K562 (cell line): ENCODE results near the gene POLA1. TPM values are rescaled to one million over a fixed set of nuclear protein-coding genes. Genes with fewer than 3 reads are reported as not detected.
A peak's percentile ranks its signal among the peaks of the same experiment; 100 is the strongest.

Experiments
- ARID1B ChIP-seq: fragments of 450-650 bp; IDR thresholded peaks from 2 replicates; pipeline ENCODE4 v1.6.1; 2016; ENCODE audit warnings: antibody characterized with exemption, mild to moderate bottlenecking, inconsistent platforms
- CBX3 ChIP-seq, 2 experiments: IDR thresholded peaks; 1 replicate in 1 of 2; 2 replicates in 1 of 2; pipeline ENCODE4 v1.6.1; 2012; ENCODE audit warnings: inconsistent platforms in 2 of 2, low read length in 2 of 2, borderline replicate concordance in 1 of 2, control low read depth in 1 of 2
- E2F4 ChIP-seq: sonication (generic); formaldehyde crosslinking; IDR thresholded peaks from 2 replicates; pipeline ENCODE4 v1.8.0; 2022; ENCODE audit warnings: mild to moderate bottlenecking, low read depth, missing genetic modification reagents
- EGR1 ChIP-seq: fragments of 450-650 bp; conservative IDR thresholded peaks from 2 replicates; pipeline ENCODE4 v1.6.1; 2017; ENCODE audit warnings: mild to moderate bottlenecking
- GTF2E2 ChIP-seq: fragments of 200-800 bp; sonication (Bioruptor generic); IDR thresholded peaks from 2 replicates; pipeline ENCODE4 v1.6.1; 2016; ENCODE audit warnings: missing genetic modification characterization, missing compliant biosample characterization
- HCFC1 ChIP-seq: IDR thresholded peaks from 2 replicates; pipeline ENCODE4 v1.6.1; 2012; ENCODE audit warnings: low read depth, low read length, improper control_type of control experiment
- HNRNPUL1 ChIP-seq: fragments of 200-400 bp; formaldehyde crosslinking; IDR thresholded peaks from 2 replicates; pipeline ENCODE4 v1.6.1; 2017; ENCODE audit warnings: low read length
- POLR2AphosphoS2 ChIP-seq: IDR thresholded peaks from 2 replicates; pipeline ENCODE4 v1.6.1; 2012; ENCODE audit warnings: low read length, improper control_type of control experiment
- SOX6 ChIP-seq: fragments of 450-650 bp; IDR thresholded peaks from 2 replicates; pipeline ENCODE4 v1.6.1; 2014; ENCODE audit warnings: mild to moderate bottlenecking
- SRSF3 ChIP-seq: fragments of 200-400 bp; formaldehyde crosslinking; IDR thresholded peaks from 2 replicates; pipeline ENCODE4 v1.6.1; 2016; ENCODE audit warnings: mild to moderate bottlenecking, low read length, moderate library complexity; ENCODE audit not compliant: insufficient read depth
- ZBTB40 ChIP-seq, 2 experiments: fragments of 450-650 bp in 1 of 2; sonication (generic) in 1 of 2; formaldehyde crosslinking in 1 of 2; IDR thresholded peaks; 2 replicates each; pipeline versions ENCODE4 v1.7.1 to v1.9.0; 2016 to 2022; ENCODE audit warnings: inconsistent platforms in 1 of 2, mild to moderate bottlenecking in 1 of 2, missing genetic modification reagents in 1 of 2
- ZFP91 ChIP-seq: sonication (generic); formaldehyde crosslinking; IDR thresholded peaks from 2 replicates; pipeline ENCODE4 v1.8.0; 2022; ENCODE audit warnings: mild to moderate bottlenecking, missing genetic modification reagents
- ZNF146 ChIP-seq: IDR thresholded peaks from one replicate; pipeline ENCODE4 v1.6.1; 2018; ENCODE audit warnings: missing compliant biosample characterization; ENCODE audit not compliant: unreplicated experiment
- ZNF280B ChIP-seq: fragments of 250-450 bp; sonication (Bioruptor Pico); IDR thresholded peaks from 2 replicates; pipeline ENCODE4 v1.5.1; 2021; ENCODE audit warnings: mild to moderate bottlenecking
- ZNF445 ChIP-seq: fragments of 250-450 bp; sonication (Bioruptor Pico); IDR thresholded peaks from 2 replicates; pipeline ENCODE4 v1.4.0; 2020; ENCODE audit warnings: low read depth, mild to moderate bottlenecking, moderate library complexity
- polyA plus RNA-seq, 8 experiments: library from polyadenylated mRNA; depleted of rRNA in 4 of 8; stranded (reverse) in 5 of 8; unstranded in 3 of 8; fragments of >200 nt; fragmentation: Nextera tagmentation in 2 of 8; fragmentation: Illumina TruSeq in 1 of 8; extraction: Ambion mirVana in 2 of 8; extraction: Trizol in 1 of 8; gene quantifications; 2 replicates each; pipeline versions ENCODE4 v1.2.1 to v1.2.3, GENCODE V29; 2011 to 2014; ENCODE audit warnings: inconsistent platforms in 1 of 8, missing spikeins in 1 of 8
- total RNA-seq, 7 experiments: library from RNA; depleted of rRNA in 6 of 7; stranded (reverse); fragments of >200 nt in 6 of 7; fragmentation: Illumina TruSeq in 2 of 7; extraction: Trizol in 2 of 7; gene quantifications; 2 replicates each; pipeline versions ENCODE4 v1.2.1 to v1.2.3, GENCODE V29; 2011 to 2021; ENCODE audit warnings: low replicate concordance in 1 of 7

Gene POLA1
- total and polyA plus RNA-seq, 9 of the 15 experiments (the other 6 are each of a cell fraction or from before 2014, with no cell fraction given): 8.6 to 48.4 (median 27.4) TPM

GRCh38 chrX:25039036-25039435 is 345.3 kb downstream of the POLA1 start (continued):
- TF ChIP-seq ZNF280B (CRISPR knock-in tag) (no peak), ZNF146 (CRISPR knock-in tag) (no peak), SOX6 (no peak), E2F4 (no peak), POLR2AphosphoS2 (no peak), GTF2E2 (tag) (no peak), HCFC1 (peak; percentile 26; the same call in 1 of the 2 replicates), ZBTB40 (IDR thresholded peaks at IDR 0.05) (peak; percentile 62), ZBTB40 (CRISPR knock-in tag; IDR thresholded peaks at IDR 0.05) (no peak), ZFP91 (CRISPR knock-in tag) (no peak), ARID1B (no peak), ZNF445 (CRISPR knock-in tag) (no peak), EGR1 (no peak), HNRNPUL1 (no peak), CBX3 (IDR thresholded peaks at IDR 0.05; ENCODE audit: borderline replicate concordance in 1 of 2, low read length in 2 of 2) (0 out of 3 replicates have a peak, but pooled peaks of 1 of the 2 experiments have one; percentile 49), SRSF3 (no peak)
